HepG2 (cell line): Measurements from ENCODE around the gene TEAD1. TPM values are rescaled to one million over a fixed set of nuclear protein-coding genes. Genes with fewer than 3 reads are reported as not detected.

ENCODE experiments used
- ATAC-seq: fragments of 200-7000 bp; cut with Tn5 transposase; 3 replicates; pipeline ENCODE4 v1.9.1; 2020; ENCODE audit warnings: mild to moderate bottlenecking, moderate library complexity
- BruUV-seq: library from RNA; stranded (reverse); fragments of 400-500 nt; replicated peaks from 2 replicates; lab custom pipeline; 2021; lab: Mats Ljungman, UMichigan
- CTCF ChIA-PET: fragments of 300-600 bp; formaldehyde crosslinking; extraction: SDS; loops from one replicate; lab custom pipeline; 2021; ENCODE audit warnings: low total read pairs, inconsistent platforms, low intra/inter-chr PET ratio; lab: Yijun Ruan, JAX
- POLR2A ChIA-PET: fragments of 350-600 bp; sonication (Branson Sonifier 250); formaldehyde crosslinking; loops from one replicate; lab custom pipeline; 2020; ENCODE audit warnings: antibody characterized with exemption, inconsistent platforms; lab: Yijun Ruan, JAX
- DNase-seq: peaks from one replicate; pipeline ENCODE4 v3.0.0-alpha.2; 2015; ENCODE audit warnings: low spot score
- FAIRE-seq: peaks from 3 replicates; lab custom pipeline; 2011; peaks lifted over from hg19 to GRCh38; lab: Jason Lieb, UNC
- H2AFZ ChIP-seq: one replicate; pipeline ENCODE4 v1.6.1; 2011; ENCODE audit warnings: low read length, inconsistent platforms
- H3K27ac ChIP-seq: fragments of 300-600 bp; 3 replicates; pipeline ENCODE4 v1.8.0; 2011; ENCODE audit warnings: mixed run types, mild to moderate bottlenecking, mixed read lengths, low read length, inconsistent platforms; ENCODE audit not compliant: insufficient read depth; ENCODE audit errors: extremely low read length
- H3K27me3 ChIP-seq, 2 experiments: fragments of 200-600 bp in 1 of 2; 2 replicates in 1 of 2; 3 replicates in 1 of 2; pipeline versions ENCODE4 v1.6.0 to v1.8.0; 2011; ENCODE audit warnings: low read length in 2 of 2, mild to moderate bottlenecking in 2 of 2, moderate library complexity in 2 of 2, inconsistent platforms in 1 of 2; ENCODE audit not compliant: insufficient read depth in 2 of 2, control insufficient read depth in 1 of 2
- H3K36me3 ChIP-seq, 2 experiments: fragments of 200-600 bp in 1 of 2; replicated peaks in 1 of 2; 2 replicates in 1 of 2; 3 replicates in 1 of 2; pipeline versions ENCODE4 v1.5.1 to v1.8.0; 2011; ENCODE audit warnings: low read length in 2 of 2, inconsistent platforms in 1 of 2; ENCODE audit not compliant: insufficient read depth in 2 of 2, control insufficient read depth in 1 of 2
- H3K4me1 ChIP-seq: 2 replicates; pipeline ENCODE4 v1.5.1; 2012; ENCODE audit warnings: low read length, inconsistent platforms; ENCODE audit not compliant: insufficient read depth
- H3K4me2 ChIP-seq: 2 replicates; pipeline ENCODE4 v1.6.0; 2011; ENCODE audit warnings: low read depth, low read length, inconsistent platforms
- H3K4me3 ChIP-seq, 3 experiments: fragments of 200-600 bp in 1 of 3; sonication (generic), shearing (Covaris generic) in 1 of 3; replicated peaks in 1 of 3; 2 replicates each; pipeline ENCODE4 v1.5.1; 2011 to 2016; ENCODE audit warnings: low read length in 3 of 3, inconsistent platforms in 2 of 3, low read depth in 2 of 3, mild to moderate bottlenecking in 2 of 3, control low read depth in 1 of 3, mixed read lengths in 1 of 3; ENCODE audit not compliant: insufficient read depth in 1 of 3
- H3K79me2 ChIP-seq: one replicate; pipeline ENCODE4 v1.6.1; 2011; ENCODE audit warnings: low read length, inconsistent platforms; ENCODE audit not compliant: insufficient read depth
- H3K9ac ChIP-seq: 2 replicates; pipeline ENCODE4 v1.6.0; 2011; ENCODE audit warnings: mild to moderate bottlenecking, low read depth, low read length, inconsistent platforms; ENCODE audit not compliant: insufficient read depth
- H3K9me3 ChIP-seq: 2 replicates; pipeline ENCODE4 v1.5.1; 2012; ENCODE audit warnings: mild to moderate bottlenecking, low read length
- H4K20me1 ChIP-seq: 2 replicates; pipeline ENCODE4 v1.6.0; 2011; ENCODE audit warnings: inconsistent platforms, mild to moderate bottlenecking, low read length, moderate library complexity; ENCODE audit not compliant: insufficient read depth
- MEIS2 ChIP-seq: sonication (generic); formaldehyde crosslinking; IDR thresholded peaks from 2 replicates; pipeline ENCODE4 v1.9.0; 2021; ENCODE audit warnings: mild to moderate bottlenecking, missing genetic modification reagents
- NR2C2 ChIP-seq: sonication (generic); formaldehyde crosslinking; IDR thresholded peaks from 2 replicates; pipeline ENCODE4 v1.4.0; 2020; ENCODE audit warnings: missing genetic modification reagents, mild to moderate bottlenecking, moderate library complexity, borderline replicate concordance
- ZNF235 ChIP-seq: sonication (generic); formaldehyde crosslinking; IDR thresholded peaks from 2 replicates; pipeline ENCODE4 v1.8.1; 2023; ENCODE audit warnings: mild to moderate bottlenecking, missing genetic modification reagents, borderline replicate concordance
- ZNF251 ChIP-seq: sonication (generic); formaldehyde crosslinking; IDR thresholded peaks from 2 replicates; pipeline ENCODE4 v1.9.0; 2021; ENCODE audit warnings: mild to moderate bottlenecking, missing genetic modification reagents
- WGBS: methylation state at CpG from one replicate; pipeline ENCODE4 v1.1.6; 2017; ENCODE audit warnings: low lambda C conversion rate; 5-methylcytosine and 5-hydroxymethylcytosine counted together
- in situ Hi-C: cut with HindIII; loops from 2 replicates; pipeline ENCODE4 v1.10.0; 2017; ENCODE audit warnings: low pct_unique_long_range_greater_than_20kb; ENCODE audit not compliant: extremely low pct_ligation_motif_present
- intact Hi-C: fragments of 100-400 bp; cut with micrococcal nuclease; formaldehyde crosslinking; loops from one replicate; pipeline ENCODE4 v1.10.0; 2022; ENCODE audit not compliant: unreplicated experiment
- polyA plus RNA-seq, 8 experiments: library from polyadenylated mRNA; depleted of rRNA in 3 of 8; stranded (reverse) in 7 of 8; unstranded in 1 of 8; fragments of >200 nt; fragmentation: Illumina TruSeq in 4 of 8; extraction: Trizol in 4 of 8; gene quantifications; 2 replicates each; pipeline versions ENCODE4 v1.2.1 to v1.2.3, GENCODE V29; 2011 to 2016; ENCODE audit warnings: low read depth in 4 of 8, missing spikeins in 1 of 8, mixed read lengths in 1 of 8; ENCODE audit not compliant: insufficient read depth in 1 of 8
- total RNA-seq, 5 experiments: library from RNA; depleted of rRNA; stranded (reverse); fragments of >200 nt; fragmentation: Illumina TruSeq; extraction: Trizol; gene quantifications; 2 replicates each; pipeline ENCODE4 v1.2.3, GENCODE V29; 2016; ENCODE audit warnings: low read depth in 1 of 5
- TF ChIP-seq, protein P1 (sequence below): sonication (generic); formaldehyde crosslinking; IDR thresholded peaks from 2 replicates; pipeline ENCODE4 v1.4.0; 2020; ENCODE audit warnings: missing genetic modification reagents
- TF ChIP-seq, protein P2 (sequence below): IDR thresholded peaks from 2 replicates; pipeline ENCODE4 v1.6.1; 2016; ENCODE audit warnings: low read depth, missing genetic modification reagents, missing compliant biosample characterization

The TEAD1 gene
- total and polyA plus RNA-seq, 2 of the 13 experiments (the other 11 are each of a cell fraction or from before 2014, with no cell fraction given) = 20.1 to 30.5 TPM

DNA sequence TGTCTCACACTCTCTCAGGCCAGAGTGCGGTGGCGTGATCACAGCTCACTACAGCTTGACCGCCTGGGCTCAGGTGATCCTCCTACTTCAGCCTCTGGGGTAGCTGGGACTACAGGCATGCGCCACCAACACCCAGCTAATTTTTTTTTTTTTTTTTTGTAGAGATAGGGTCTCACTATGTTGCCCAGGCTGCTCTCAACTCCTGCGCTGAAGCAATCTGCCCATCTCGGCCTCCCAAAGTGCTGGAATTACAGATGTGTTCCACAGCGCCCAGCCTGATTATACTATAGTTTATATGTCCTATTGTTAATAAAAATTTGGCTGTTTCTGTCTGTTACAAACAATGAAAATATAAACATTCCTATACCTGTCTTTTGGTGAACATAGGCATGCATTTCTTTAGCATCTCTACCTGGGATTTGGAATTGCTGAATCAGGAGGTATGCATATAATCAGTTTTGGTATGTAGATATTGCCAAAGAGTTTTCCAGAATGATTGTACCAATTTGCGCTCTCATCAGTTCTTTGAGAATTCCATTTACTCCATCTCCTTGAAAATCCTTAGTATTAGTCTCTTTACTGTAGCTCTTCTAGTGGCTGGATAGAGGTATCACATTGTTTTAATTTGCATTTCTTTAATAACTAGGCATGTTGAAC is 78.8 kb downstream of the TEAD1 start:
- Histone ChIP-seq H4K20me1 (peaks cover 24% of the 10 kb centered on the region), H2AFZ (no peak overlapping the region), H3K27me3 (no peaks in the 10 kb centered on the region), H3K9ac (no peak overlapping the region), H3K4me3 (no peak overlapping the region), H3K27ac (no peak overlapping the region), H3K9me3 (no peaks in the 10 kb centered on the region), H3K79me2 (peaks cover 60% of the 10 kb centered on the region), H3K4me1 (peaks cover 23% of the 10 kb centered on the region), H3K4me2 (no peak overlapping the region), H3K36me3 (no peaks in the 10 kb centered on the region)
- intact Hi-C loops = no loop called here
- FAIRE-seq (no peak), ATAC-seq (no peak), DNase-seq (no peak)
- ChIA-PET POLR2A (no interaction called here), CTCF (no interaction called here)
- TF ChIP-seq NR2C2 (no peak), ZNF235 (CRISPR knock-in tag) (no peak), MEIS2 (CRISPR knock-in tag) (no peak), ZNF251 (CRISPR knock-in tag) (no peak)
- TF ChIP-seq, protein P1, sequence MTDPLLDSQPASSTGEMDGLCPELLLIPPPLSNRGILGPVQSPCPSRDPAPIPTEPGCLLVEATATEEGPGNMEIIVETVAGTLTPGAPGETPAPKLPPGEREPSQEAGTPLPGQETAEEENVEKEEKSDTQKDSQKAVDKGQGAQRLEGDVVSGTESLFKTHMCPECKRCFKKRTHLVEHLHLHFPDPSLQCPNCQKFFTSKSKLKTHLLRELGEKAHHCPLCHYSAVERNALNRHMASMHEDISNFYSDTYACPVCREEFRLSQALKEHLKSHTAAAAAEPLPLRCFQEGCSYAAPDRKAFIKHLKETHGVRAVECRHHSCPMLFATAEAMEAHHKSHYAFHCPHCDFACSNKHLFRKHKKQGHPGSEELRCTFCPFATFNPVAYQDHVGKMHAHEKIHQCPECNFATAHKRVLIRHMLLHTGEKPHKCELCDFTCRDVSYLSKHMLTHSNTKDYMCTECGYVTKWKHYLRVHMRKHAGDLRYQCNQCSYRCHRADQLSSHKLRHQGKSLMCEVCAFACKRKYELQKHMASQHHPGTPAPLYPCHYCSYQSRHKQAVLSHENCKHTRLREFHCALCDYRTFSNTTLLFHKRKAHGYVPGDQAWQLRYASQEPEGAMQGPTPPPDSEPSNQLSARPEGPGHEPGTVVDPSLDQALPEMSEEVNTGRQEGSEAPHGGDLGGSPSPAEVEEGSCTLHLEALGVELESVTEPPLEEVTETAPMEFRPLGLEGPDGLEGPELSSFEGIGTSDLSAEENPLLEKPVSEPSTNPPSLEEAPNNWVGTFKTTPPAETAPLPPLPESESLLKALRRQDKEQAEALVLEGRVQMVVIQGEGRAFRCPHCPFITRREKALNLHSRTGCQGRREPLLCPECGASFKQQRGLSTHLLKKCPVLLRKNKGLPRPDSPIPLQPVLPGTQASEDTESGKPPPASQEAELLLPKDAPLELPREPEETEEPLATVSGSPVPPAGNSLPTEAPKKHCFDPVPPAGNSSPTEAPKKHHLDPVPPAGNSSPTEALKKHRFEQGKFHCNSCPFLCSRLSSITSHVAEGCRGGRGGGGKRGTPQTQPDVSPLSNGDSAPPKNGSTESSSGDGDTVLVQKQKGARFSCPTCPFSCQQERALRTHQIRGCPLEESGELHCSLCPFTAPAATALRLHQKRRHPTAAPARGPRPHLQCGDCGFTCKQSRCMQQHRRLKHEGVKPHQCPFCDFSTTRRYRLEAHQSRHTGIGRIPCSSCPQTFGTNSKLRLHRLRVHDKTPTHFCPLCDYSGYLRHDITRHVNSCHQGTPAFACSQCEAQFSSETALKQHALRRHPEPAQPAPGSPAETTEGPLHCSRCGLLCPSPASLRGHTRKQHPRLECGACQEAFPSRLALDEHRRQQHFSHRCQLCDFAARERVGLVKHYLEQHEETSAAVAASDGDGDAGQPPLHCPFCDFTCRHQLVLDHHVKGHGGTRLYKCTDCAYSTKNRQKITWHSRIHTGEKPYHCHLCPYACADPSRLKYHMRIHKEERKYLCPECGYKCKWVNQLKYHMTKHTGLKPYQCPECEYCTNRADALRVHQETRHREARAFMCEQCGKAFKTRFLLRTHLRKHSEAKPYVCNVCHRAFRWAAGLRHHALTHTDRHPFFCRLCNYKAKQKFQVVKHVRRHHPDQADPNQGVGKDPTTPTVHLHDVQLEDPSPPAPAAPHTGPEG = no peak
- TF ChIP-seq, protein P2, sequence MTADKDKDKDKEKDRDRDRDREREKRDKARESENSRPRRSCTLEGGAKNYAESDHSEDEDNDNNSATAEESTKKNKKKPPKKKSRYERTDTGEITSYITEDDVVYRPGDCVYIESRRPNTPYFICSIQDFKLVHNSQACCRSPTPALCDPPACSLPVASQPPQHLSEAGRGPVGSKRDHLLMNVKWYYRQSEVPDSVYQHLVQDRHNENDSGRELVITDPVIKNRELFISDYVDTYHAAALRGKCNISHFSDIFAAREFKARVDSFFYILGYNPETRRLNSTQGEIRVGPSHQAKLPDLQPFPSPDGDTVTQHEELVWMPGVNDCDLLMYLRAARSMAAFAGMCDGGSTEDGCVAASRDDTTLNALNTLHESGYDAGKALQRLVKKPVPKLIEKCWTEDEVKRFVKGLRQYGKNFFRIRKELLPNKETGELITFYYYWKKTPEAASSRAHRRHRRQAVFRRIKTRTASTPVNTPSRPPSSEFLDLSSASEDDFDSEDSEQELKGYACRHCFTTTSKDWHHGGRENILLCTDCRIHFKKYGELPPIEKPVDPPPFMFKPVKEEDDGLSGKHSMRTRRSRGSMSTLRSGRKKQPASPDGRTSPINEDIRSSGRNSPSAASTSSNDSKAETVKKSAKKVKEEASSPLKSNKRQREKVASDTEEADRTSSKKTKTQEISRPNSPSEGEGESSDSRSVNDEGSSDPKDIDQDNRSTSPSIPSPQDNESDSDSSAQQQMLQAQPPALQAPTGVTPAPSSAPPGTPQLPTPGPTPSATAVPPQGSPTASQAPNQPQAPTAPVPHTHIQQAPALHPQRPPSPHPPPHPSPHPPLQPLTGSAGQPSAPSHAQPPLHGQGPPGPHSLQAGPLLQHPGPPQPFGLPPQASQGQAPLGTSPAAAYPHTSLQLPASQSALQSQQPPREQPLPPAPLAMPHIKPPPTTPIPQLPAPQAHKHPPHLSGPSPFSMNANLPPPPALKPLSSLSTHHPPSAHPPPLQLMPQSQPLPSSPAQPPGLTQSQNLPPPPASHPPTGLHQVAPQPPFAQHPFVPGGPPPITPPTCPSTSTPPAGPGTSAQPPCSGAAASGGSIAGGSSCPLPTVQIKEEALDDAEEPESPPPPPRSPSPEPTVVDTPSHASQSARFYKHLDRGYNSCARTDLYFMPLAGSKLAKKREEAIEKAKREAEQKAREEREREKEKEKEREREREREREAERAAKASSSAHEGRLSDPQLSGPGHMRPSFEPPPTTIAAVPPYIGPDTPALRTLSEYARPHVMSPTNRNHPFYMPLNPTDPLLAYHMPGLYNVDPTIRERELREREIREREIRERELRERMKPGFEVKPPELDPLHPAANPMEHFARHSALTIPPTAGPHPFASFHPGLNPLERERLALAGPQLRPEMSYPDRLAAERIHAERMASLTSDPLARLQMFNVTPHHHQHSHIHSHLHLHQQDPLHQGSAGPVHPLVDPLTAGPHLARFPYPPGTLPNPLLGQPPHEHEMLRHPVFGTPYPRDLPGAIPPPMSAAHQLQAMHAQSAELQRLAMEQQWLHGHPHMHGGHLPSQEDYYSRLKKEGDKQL (CRISPR knock-in tag) = no peak
- 98% methylated on average over 8 of the region's 8 CpGs for WGBS
- BruUV-seq = no TSS peak
- in situ Hi-C loops = no loop called here
